Activated effector memory CD4-positive, alpha-beta T cell treated with Interleukin-2 at 50 U/mL for 16 hours (primary cell): ENCODE data around the gene POU3F1.

Experiments used
- DNase-seq: peaks from one replicate; pipeline ENCODE4 v3.0.0-alpha.2; 2020

POU3F1 gene

GRCh38 chr1:38073534-38074301, 27.1 kb upstream of the POU3F1 start:
- DNase-seq, result no peak

GRCh38 chr1:38072858-38073257, 26.3 kb upstream of the POU3F1 start:
- DNase-seq, result no peak

GRCh38 chr1:38071312-38072256, 25.0 kb upstream of the POU3F1 start:
- DNase-seq, result no peak

- DNase-seq, result no peak
These were observed 22.4 kb upstream of the POU3F1 start for GRCh38 chr1:38068980-38069340.

GRCh38 chr1:38068220-38068979, 21.8 kb upstream of the POU3F1 start:
- no peak for DNase-seq

- DNase-seq, result no peak
These were observed 17.8 kb upstream of the POU3F1 start for GRCh38 chr1:38064197-38064903.

GRCh38 chr1:38063616-38064015, 17.0 kb upstream of the POU3F1 start:
- no peak for DNase-seq

- DNase-seq, result no peak
These were observed 16.0 kb upstream of the POU3F1 start for GRCh38 chr1:38062361-38063288.

DNA sequence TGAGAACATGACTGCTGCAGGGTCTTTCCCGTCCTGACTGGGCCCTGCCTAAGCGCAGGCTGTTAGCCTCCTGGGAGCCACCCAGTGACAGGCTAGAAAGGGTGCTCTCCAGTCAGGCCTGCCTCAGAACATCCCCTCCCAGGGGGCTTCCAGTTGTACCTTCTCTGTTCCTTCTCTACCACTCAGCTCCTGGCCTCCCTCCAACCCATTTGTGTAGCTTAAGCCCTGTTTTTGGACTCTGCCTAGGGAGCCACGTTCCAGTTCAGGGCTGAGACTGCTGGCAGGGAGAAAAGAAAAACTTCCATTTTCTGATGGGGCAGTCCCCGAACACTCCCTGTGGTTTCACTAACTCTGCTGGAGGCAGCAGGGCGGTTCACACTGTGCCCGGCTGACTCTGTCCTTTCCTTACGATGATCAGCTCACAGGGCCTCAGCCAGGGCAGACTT, 15.3 kb upstream of the POU3F1 start:
- no peak for DNase-seq

DNA sequence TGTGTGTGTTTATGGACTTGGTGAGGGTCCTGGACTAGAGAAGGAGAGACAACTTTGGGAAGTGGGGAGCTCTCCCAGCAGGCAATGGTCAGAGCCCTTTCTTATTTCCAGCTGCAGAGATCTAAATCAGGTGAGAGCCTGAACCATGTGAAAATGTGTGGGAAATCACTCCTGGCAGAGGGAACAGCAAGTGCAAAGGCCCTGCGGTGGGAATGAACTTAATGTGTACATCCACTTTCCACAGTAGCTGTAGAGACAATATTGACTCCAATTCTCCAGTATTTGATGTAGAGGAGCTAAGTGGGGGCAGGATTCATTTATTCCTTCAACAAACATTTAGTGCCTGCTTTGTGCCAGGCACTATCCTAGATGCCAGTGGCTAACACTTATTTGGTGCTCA, 14.7 kb upstream of the POU3F1 start:
- DNase-seq, result no peak

DNA sequence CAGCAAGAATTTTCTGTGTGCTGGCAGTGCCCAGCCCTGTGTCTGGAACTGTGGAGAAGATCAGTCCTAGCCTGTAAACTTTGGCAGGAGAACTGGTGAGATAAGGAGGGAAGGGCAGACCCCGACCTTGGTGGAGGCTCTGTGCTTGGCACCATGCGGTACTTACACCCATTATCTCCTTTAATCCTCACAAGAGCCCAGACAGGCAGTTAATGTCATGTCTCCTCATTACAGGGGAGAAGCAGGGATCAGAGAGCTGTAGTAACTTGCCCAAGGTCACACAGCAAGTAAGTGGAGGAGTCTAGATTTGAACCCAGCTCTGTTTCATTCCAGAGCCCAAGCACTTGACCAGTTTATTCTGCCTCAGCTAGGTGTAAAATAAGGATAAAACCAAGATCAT, 13.9 kb upstream of the POU3F1 start:
- DNase-seq, result no peak

DNA sequence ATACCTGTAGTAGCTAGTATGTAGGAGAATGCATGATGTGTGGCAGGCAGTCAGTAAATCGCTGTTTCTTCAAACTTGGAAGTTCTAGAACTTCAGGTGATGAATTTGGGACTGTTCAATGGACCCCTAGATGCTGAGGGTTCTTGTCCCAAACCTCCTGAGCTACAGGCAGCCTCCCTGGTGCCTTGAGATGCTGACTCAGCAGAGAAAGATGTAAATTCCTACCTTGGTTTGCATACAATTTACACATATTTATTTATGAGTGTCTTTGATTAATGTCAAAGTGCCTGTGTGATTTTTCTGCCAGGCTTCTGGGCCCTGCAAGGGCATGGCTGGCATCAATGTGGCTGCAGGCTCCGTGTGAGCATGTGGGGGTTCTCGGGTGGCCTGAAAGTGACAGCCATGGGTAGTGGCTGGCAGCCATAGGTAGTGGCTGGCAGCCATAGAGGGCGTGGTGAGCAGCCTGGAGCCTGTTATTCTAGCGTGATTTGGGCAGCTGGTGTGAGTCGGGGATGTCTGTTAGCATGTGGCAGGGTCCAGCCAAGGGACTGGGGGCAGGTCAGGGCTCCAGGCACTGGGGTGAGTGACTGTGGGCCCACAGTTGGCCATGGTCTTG, 13.2 kb upstream of the POU3F1 start:
- no peak for DNase-seq

DNA sequence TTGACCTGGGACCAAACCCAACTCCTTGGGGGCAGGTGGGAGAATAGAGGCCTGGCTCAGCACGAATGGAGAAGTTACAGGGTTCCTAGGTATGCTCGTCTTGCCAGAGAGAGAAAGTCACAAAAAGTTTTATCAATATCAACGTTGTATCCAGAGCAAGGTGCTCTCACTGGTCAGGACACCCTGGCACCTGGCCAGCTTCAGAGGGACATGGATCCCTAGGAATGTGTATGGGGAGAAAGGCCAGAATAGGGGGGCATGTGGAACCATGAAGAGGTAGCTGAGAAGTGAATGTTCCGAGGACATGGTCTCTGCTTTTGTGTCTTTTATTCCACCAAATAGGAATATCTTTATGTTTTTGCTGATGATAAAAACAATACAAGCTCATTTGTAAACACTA, 9.4 kb upstream of the POU3F1 start:
- no peak for DNase-seq

DNA sequence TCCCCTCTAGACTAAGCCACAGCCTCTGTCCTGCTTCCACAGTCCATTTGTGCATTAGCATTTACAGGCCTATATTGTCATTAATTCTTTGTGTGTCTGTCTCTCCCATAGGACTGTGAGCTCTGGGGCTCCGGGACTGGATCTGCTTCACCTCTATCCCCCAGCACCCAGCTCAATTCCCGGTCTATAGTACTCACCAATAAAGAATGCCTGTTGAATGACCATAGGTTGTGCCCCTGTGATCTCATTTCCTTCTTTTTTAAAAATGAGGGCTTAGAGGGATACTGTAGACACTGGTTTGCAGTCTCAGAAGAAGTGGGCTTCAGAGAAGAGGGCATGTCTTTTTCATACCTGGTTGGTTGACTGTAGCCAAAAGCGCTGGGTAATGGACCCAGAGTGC, 8.8 kb upstream of the POU3F1 start:
- DNase-seq, result no peak

- no peak for DNase-seq
These were observed 7.0 kb upstream of the POU3F1 start for GRCh38 chr1:38053416-38054091.

- DNase-seq, result no peak
These were observed 6.3 kb upstream of the POU3F1 start for GRCh38 chr1:38052750-38053415.

- DNase-seq, result no peak
These were observed 4.5 kb upstream of the POU3F1 start for GRCh38 chr1:38051079-38051543.

GRCh38 chr1:38050397-38051078, 3.9 kb upstream of the POU3F1 start:
- DNase-seq, result no peak

GRCh38 chr1:38047603-38048141, 1.1 kb upstream of the POU3F1 start:
- DNase-seq, result no peak
